ENCODE results near the gene SCN4B. TPM values are rescaled to one million over a fixed set of nuclear protein-coding genes. Genes with fewer than 3 reads are reported as not detected.

SCN4B gene
- total and polyA plus RNA-seq, 2 of the 8 experiments (the other 6 are each of a cell fraction or from before 2014, with no cell fraction given): 2.8 to 4.9 TPM

DNA sequence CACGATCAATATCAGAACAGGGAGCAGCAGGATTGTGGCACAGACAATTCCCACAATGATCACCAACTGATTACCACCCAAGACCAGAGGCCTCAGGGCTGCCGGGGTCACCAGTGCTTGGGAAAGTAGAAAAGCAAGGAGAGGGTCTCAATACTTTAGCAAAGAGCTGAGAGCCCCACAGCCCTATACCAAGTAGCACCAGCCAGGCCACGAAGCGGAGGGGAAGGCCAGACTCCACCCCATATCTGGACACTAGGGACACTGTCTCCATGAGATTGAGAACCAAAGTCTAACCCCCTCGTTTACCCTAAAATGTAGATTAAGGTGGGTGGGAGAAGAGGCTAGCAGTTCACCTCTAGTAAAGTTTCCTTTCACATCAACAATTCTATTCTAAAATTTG lies 47.9 kb upstream of the SCN4B start:
- Histone ChIP-seq H2AFZ (ENCODE audit: low read length) (no peak overlapping the region), H3K23me2 (ENCODE audit: low read depth, low read length) (no peaks in the 10 kb centered on the region; the same call in 1 of the 2 replicates), H4K91ac (replicated peaks; ENCODE audit: insufficient read length, low read length) (no peak overlapping the region), H3K79me2 (ENCODE audit: control insufficient read depth in 1 of 2, insufficient read depth in 2 of 2, low read length in 2 of 2) (no peaks in the 10 kb centered on the region), H3K9me3 (ENCODE audit: insufficient read depth in 2 of 2, low read depth in 1 of 2, low read length in 1 of 2) (no peaks in the 10 kb centered on the region), H3K4ac (replicated peaks; ENCODE audit: insufficient read length, low read depth, low read length) (no peak overlapping the region), H2BK5ac (ENCODE audit: low read depth, low read length) (no peak overlapping the region), H2AK5ac (ENCODE audit: low read depth, low read length) (no peak overlapping the region), H2BK20ac (ENCODE audit: low read length) (no peak overlapping the region), H3K4me1 (replicated peaks in 1 of 4; ENCODE audit: control insufficient read depth in 3 of 4, insufficient read depth in 4 of 4, low read length in 3 of 4) (peaks cover 0 to 4% (median 2%) of the 10 kb centered on the region in 4 experiments; a peak in 4 of 7 replicates), H3K9ac (replicated peaks in 1 of 4; ENCODE audit: extremely low read depth in 1 of 4, low read depth in 3 of 4, low read length in 3 of 4) (no peak overlapping the region), H3K56ac (replicated peaks; ENCODE audit: insufficient read length, low read depth, low read length) (no peak overlapping the region), H3K4me3 (ENCODE audit: extremely low read depth in 1 of 4, insufficient read depth in 2 of 4, low read depth in 3 of 4, low read length in 4 of 4) (no peak overlapping the region), H3K4me2 (ENCODE audit: insufficient read depth in 1 of 2, low read depth in 2 of 2, low read length in 2 of 2) (no peak overlapping the region), H3K23ac (ENCODE audit: insufficient read length) (no peak overlapping the region), H3K18ac (ENCODE audit: extremely low read depth, low read length) (no peak overlapping the region), H2BK15ac (ENCODE audit: low read length) (no peak overlapping the region), H3K79me1 (ENCODE audit: low read depth, low read length) (no peaks in the 10 kb centered on the region), H3K27ac (ENCODE audit: low read depth, low read length) (no peak overlapping the region), H2BK120ac (replicated peaks; ENCODE audit: low read depth, low read length) (no peak overlapping the region), H4K8ac (ENCODE audit: extremely low read depth, insufficient read depth, low read length) (no peak overlapping the region), H2BK12ac (ENCODE audit: low read depth, low read length) (no peak overlapping the region), H3K27me3 (replicated peaks in 1 of 4; ENCODE audit: control insufficient read depth in 3 of 4, extremely low read depth in 1 of 4, insufficient read depth in 3 of 4, low read length in 3 of 4) (peaks cover 0 to 1% (median 0%) of the 10 kb centered on the region in 4 experiments; a peak in 1 of 7 replicates), H3K36me3 (ENCODE audit: control insufficient read depth in 2 of 4, insufficient read depth in 4 of 4, low read length in 3 of 4) (no peaks in the 10 kb centered on the region), H4K5ac (ENCODE audit: insufficient read length, low read depth, low read length) (no peak overlapping the region), H3K14ac (ENCODE audit: insufficient read length) (no peak overlapping the region), H4K20me1 (replicated peaks in 1 of 2; ENCODE audit: control insufficient read depth in 1 of 2, insufficient read depth in 2 of 2, low read length in 2 of 2) (no peaks in the 10 kb centered on the region)
- FAIRE-seq (no peak), DNase-seq (ENCODE audit: low read depth in 1 of 2, low spot score in 2 of 2) (no peak)
- TF ChIP-seq EGR1 (IDR thresholded peaks at IDR 0.05; ENCODE audit: borderline replicate concordance, low read depth, low read length) (no peak), RBBP5 (IDR thresholded peaks at IDR 0.05; ENCODE audit: borderline replicate concordance, low read depth, low read length) (no peak), RXRA (IDR thresholded peaks at IDR 0.05; ENCODE audit: insufficient read depth, low read depth, low read length) (no peak), SP2 (IDR thresholded peaks at IDR 0.05; ENCODE audit: low read length) (no peak), TEAD4 (IDR thresholded peaks at IDR 0.05; ENCODE audit: low read depth, low read length) (no peak), SIRT6 (IDR thresholded peaks at IDR 0.05; ENCODE audit: low read length) (no peak), BACH1 (IDR thresholded peaks at IDR 0.05; ENCODE audit: low read length) (no peak), GTF2F1 (IDR thresholded peaks at IDR 0.05; ENCODE audit: borderline replicate concordance, low read depth, low read length) (no peak), ZNF274 (IDR thresholded peaks at IDR 0.05; ENCODE audit: borderline replicate concordance, extremely low read depth, low read length) (no peak)
- 92% methylated on average over 5 of the region's 5 CpGs; no CpG with 5 or more reads in 1 of the 2 experiments for WGBS, 2 experiments (ENCODE audit: extremely low coverage in 1 of 2, insufficient coverage in 1 of 2, insufficient read length in 1 of 2, insufficient replicate concordance in 2 of 2, low coverage in 1 of 2, low lambda C conversion rate in 2 of 2, missing lambda C conversion rate in 1 of 2)
- CTCF ChIA-PET (ENCODE audit: partially characterized antibody): interaction anchor here (3.3 kb wide), 1 partner anchor 10 kb away, joined by 38 read pairs; no protein-coding TSS in a partner anchor
- POLR2A ChIA-PET (ENCODE audit: partially characterized antibody): no interaction called here

Data from H1 (cell line).